Endodermal cell (in vitro differentiated cells): Measurements from ENCODE around the gene FDXACB1. TPM values are rescaled to one million over a fixed set of nuclear protein-coding genes. Genes with fewer than 3 reads are reported as not detected.

Experiments
- DNase-seq: peaks from one replicate; pipeline ENCODE4 v3.0.0-alpha.2; 2017
- H3K27ac ChIP-seq: 2 replicates; pipeline ENCODE4 v1.5.1; 2013; ENCODE audit warnings: mild to moderate bottlenecking, low read depth, low read length, moderate library complexity
- H3K27me3 ChIP-seq: 2 replicates; pipeline ENCODE4 v1.6.1; 2013; ENCODE audit warnings: mild to moderate bottlenecking, low read length, moderate library complexity; ENCODE audit not compliant: insufficient read depth, control insufficient read depth, poor library complexity, severe bottlenecking
- H3K36me3 ChIP-seq: 2 replicates; pipeline ENCODE4 v1.7.0; 2013; ENCODE audit warnings: mild to moderate bottlenecking, low read length, moderate library complexity; ENCODE audit not compliant: control insufficient read depth, insufficient read depth
- H3K4me1 ChIP-seq: one replicate; pipeline ENCODE4 v1.7.0; 2013; ENCODE audit warnings: low read length; ENCODE audit not compliant: control insufficient read depth, insufficient read depth
- H3K4me3 ChIP-seq: 2 replicates; pipeline ENCODE4 v1.5.1; 2013; ENCODE audit warnings: mild to moderate bottlenecking, low read length, moderate library complexity
- H3K9ac ChIP-seq: 2 replicates; pipeline ENCODE4 v1.6.1; 2013; ENCODE audit warnings: mild to moderate bottlenecking, low read length, moderate library complexity; ENCODE audit not compliant: poor library complexity, severe bottlenecking; ENCODE audit errors: extremely low read depth
- H3K9me3 ChIP-seq: 2 replicates; pipeline ENCODE4 v1.6.1; 2013; ENCODE audit warnings: mild to moderate bottlenecking, low read length, moderate library complexity; ENCODE audit not compliant: control insufficient read depth
- H3K27ac Mint-ChIP-seq: 2 replicates; pipeline ENCODE4 v1.8.0; 2020; ENCODE audit warnings: mixed read lengths
- H3K27me3 Mint-ChIP-seq: 2 replicates; pipeline ENCODE4 v1.8.0; 2021; ENCODE audit warnings: mild to moderate bottlenecking, mixed read lengths; ENCODE audit not compliant: insufficient read depth
- H3K36me3 Mint-ChIP-seq: 2 replicates; pipeline ENCODE4 v1.8.0; 2020; ENCODE audit warnings: low read depth, mixed read lengths
- H3K4me1 Mint-ChIP-seq: 2 replicates; pipeline ENCODE4 v1.8.0; 2020; ENCODE audit warnings: mixed read lengths
- H3K4me3 Mint-ChIP-seq: 2 replicates; pipeline ENCODE4 v1.8.0; 2020; ENCODE audit warnings: mild to moderate bottlenecking, moderate library complexity, mixed read lengths
- H3K9me3 Mint-ChIP-seq: 2 replicates; pipeline ENCODE4 v1.8.0; 2020; ENCODE audit warnings: mild to moderate bottlenecking, mixed read lengths
- CTCF ChIP-seq: fragments of 200-600 bp; sonication (generic); conservative IDR thresholded peaks from 2 replicates; pipeline ENCODE4 v1.5.0; 2021; ENCODE audit warnings: antibody characterized with exemption, mild to moderate bottlenecking
- WGBS, 2 experiments: methylation state at CpG; one replicate each; pipeline versions ENCODE4 v1.1.5 to v1.1.7; 2013; ENCODE audit warnings: missing lambda C conversion rate in 2 of 2, mixed read lengths in 1 of 2; ENCODE audit not compliant: insufficient coverage in 1 of 2, insufficient read length in 1 of 2; 5-methylcytosine and 5-hydroxymethylcytosine counted together
- total RNA-seq, 2 donors: library from RNA; stranded (reverse); fragmentation: NEBNext Ultra II Directional in 1 of 2; extraction: Animal tissue kit (Norgen Biotek cat#: 25700) in 1 of 2; gene quantifications; 2 replicates in 1 of 2; 3 replicates in 1 of 2; pipeline ENCODE4 v1.2.1, GENCODE V29; 2021

The FDXACB1 gene
- total RNA-seq, 2 donors from 2014 or later, result 1.7 to 2.7 TPM

DNA sequence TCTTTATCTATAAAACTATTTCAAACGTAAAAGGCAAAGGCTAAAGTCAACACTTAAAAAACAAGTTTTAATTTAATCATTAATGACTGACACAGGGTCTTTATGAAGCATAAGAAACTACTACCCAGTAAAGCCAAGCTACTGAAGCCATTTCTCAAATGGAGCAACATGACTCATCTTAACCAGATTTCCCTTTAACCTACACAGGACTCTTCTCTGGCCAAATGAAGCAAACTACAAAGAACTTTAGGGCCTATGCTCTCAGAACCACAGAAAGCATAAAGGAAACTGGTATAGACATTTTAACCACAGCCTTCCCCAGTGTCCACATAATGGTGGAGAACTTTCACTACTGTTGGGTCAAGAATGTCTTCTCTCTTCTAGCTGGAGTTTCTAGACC is 42.2 kb downstream of the FDXACB1 start:
- Histone ChIP-seq H3K9me3 (no peaks in the 10 kb centered on the region), H3K27ac (no peak overlapping the region), H3K9ac (no peak overlapping the region), H3K4me3 (no peak overlapping the region), H3K27me3 (no peaks in the 10 kb centered on the region), H3K4me1 (peaks cover 15% of the 10 kb centered on the region), H3K36me3 (peaks cover 26% of the 10 kb centered on the region)
- Mint-ChIP-seq H3K9me3 (no peaks in the 10 kb centered on the region), H3K36me3 (peaks cover 6% of the 10 kb centered on the region), H3K4me1 (peaks cover 17% of the 10 kb centered on the region), H3K27ac (no peak overlapping the region), H3K4me3 (no peak overlapping the region), H3K27me3 (no peaks in the 10 kb centered on the region)
- TF ChIP-seq CTCF, result no peak
- 69 to 100% methylated on average over 1 of the region's 1 CpG for WGBS, 2 experiments
- DNase-seq, result no peak

DNA sequence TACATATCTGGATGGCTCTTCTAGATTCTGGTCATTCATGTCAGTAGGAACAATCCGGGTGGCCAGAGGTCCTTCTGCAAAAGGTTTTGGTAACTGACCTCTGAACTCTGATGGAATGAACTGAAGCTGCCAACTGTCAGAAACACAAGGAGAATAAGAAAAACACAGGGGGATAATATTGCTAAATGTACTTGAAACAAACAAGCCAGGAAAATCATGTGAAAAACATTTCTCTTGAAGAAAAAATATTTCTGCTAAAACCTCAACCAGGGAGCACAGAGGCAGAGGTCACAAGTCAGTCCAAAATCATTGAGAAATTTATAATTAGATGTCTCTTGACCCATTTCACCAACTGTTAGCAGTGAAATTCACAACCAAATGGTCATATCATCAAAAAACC is 42.8 kb downstream of the FDXACB1 start:
- H3K9me3 Mint-ChIP-seq, result no peaks in the 10 kb centered on the region
- DNase-seq, result no peak

GRCh38 chr11:111835665-111836064 is 43.3 kb downstream of the FDXACB1 start:
- peaks cover 9% of the 10 kb centered on the region for H3K4me1 Mint-ChIP-seq
- H3K4me3 Mint-ChIP-seq, result no peak overlapping the region
- Histone ChIP-seq H3K36me3 (peaks cover 33% of the 10 kb centered on the region), H3K27me3 (no peaks in the 10 kb centered on the region), H3K4me3 (no peak overlapping the region), H3K4me1 (peaks cover 10% of the 10 kb centered on the region), H3K9ac (no peak overlapping the region), H3K27ac (no peak overlapping the region), H3K9me3 (no peaks in the 10 kb centered on the region)
- H3K27ac Mint-ChIP-seq, result no peak overlapping the region
- no peaks in the 10 kb centered on the region for H3K9me3 Mint-ChIP-seq
- WGBS, 2 experiments, result 87 to 93% methylated on average over 7 of the region's 7 CpGs
- no peak for DNase-seq
- H3K27me3 Mint-ChIP-seq, result no peaks in the 10 kb centered on the region
- peaks cover 6% of the 10 kb centered on the region for H3K36me3 Mint-ChIP-seq
- TF ChIP-seq CTCF, result no peak

More for the DNA sequence above, 42.8 kb downstream of the FDXACB1 start:
- Histone ChIP-seq H3K4me3 (no peak overlapping the region), H3K27ac (no peak overlapping the region), H3K36me3 (peaks cover 30% of the 10 kb centered on the region), H3K9me3 (no peaks in the 10 kb centered on the region), H3K4me1 (peaks cover 14% of the 10 kb centered on the region), H3K27me3 (no peaks in the 10 kb centered on the region), H3K9ac (no peak overlapping the region)
- Mint-ChIP-seq H3K4me1 (peaks cover 14% of the 10 kb centered on the region), H3K27me3 (no peaks in the 10 kb centered on the region), H3K27ac (no peak overlapping the region), H3K4me3 (no peak overlapping the region), H3K36me3 (peaks cover 6% of the 10 kb centered on the region)
- 85 to 100% methylated on average over 1 of the region's 1 CpG for WGBS, 2 experiments
- TF ChIP-seq CTCF, result no peak
